GM13976 (cell line): ENCODE data around the gene SUFU.
A peak's percentile ranks its signal among the peaks of the same experiment; 100 is the strongest.
"Not testable (repeated sequence)": the region's sequence is repeated elsewhere in the genome, so short reads cannot be mapped to it uniquely, and the experiment has no call there.

Source experiments
- DNase-seq: peaks from one replicate; pipeline ENCODE4 v3.0.0; 2012; ENCODE audit warnings: low spot score
- CTCF ChIP-seq: IDR thresholded peaks from 2 replicates; pipeline ENCODE4 v1.5.1; 2012; ENCODE audit warnings: borderline replicate concordance, mild to moderate bottlenecking; ENCODE audit not compliant: insufficient read depth; ENCODE audit errors: extremely low read depth, missing control alignments, control extremely low read depth
- in situ Hi-C: fragments of 300-500 bp; cut with MboI; formaldehyde crosslinking; loops from one replicate; pipeline ENCODE4 v1.12.0; 2022; ENCODE audit warnings: low sequenced_read_pairs, mixed read lengths, inconsistent platforms; ENCODE audit not compliant: unreplicated experiment

SUFU gene

GRCh38 chr10:102657451-102657850 is 153.7 kb downstream of the SUFU start:
- TF ChIP-seq CTCF: no peak
- DNase-seq: no peak
- in situ Hi-C loops: no loop called here

GRCh38 chr10:102657984-102658724 is 154.4 kb downstream of the SUFU start:
- TF ChIP-seq CTCF: no peak
- in situ Hi-C loops: no loop called here
- DNase-seq: no peak

GRCh38 chr10:102658802-102659201 is 155.0 kb downstream of the SUFU start:
- no peak for TF ChIP-seq CTCF
- in situ Hi-C loops: no loop called here
- no peak for DNase-seq

GRCh38 chr10:102660888-102661657 is 157.3 kb downstream of the SUFU start:
- in situ Hi-C loops: no loop called here
- peak; percentile 93 for DNase-seq
- TF ChIP-seq CTCF: no peak

GRCh38 chr10:102661658-102662028 is 157.9 kb downstream of the SUFU start:
- in situ Hi-C loops: no loop called here
- DNase-seq: no peak
- no peak for TF ChIP-seq CTCF

GRCh38 chr10:102665904-102666509 is 162.2 kb downstream of the SUFU start:
- no peak for DNase-seq
- in situ Hi-C loops: no loop called here
- no peak for TF ChIP-seq CTCF

GRCh38 chr10:102667411-102667810 is 163.6 kb downstream of the SUFU start:
- DNase-seq, in situ Hi-C loops: not testable (repeated sequence)
